Esophagus squamous epithelium (tissue), 5 donors: ENCODE measurements around the gene SSRP1. TPM values are rescaled to one million over a fixed set of nuclear protein-coding genes. Genes with fewer than 3 reads are reported as not detected.

ENCODE experiments used
- DNase-seq: peaks from one replicate; lab custom pipeline; 2025; lab: John Stamatoyannopoulos, UW
- H3K27ac ChIP-seq, 4 donors: fragments of 200-600 bp; sonication (generic); one replicate each; pipeline ENCODE4 v1.5.1; 2016 to 2019; ENCODE audit warnings: mild to moderate bottlenecking in 1 of 4
- H3K27me3 ChIP-seq, 4 donors: fragments of 200-600 bp; sonication (generic); 1 replicate in 3 of 4; 2 replicates in 1 of 4; pipeline versions ENCODE4 v1.5.1 to v1.6.0; 2017 to 2021; ENCODE audit warnings: antibody characterized with exemption in 1 of 4
- H3K36me3 ChIP-seq, 3 donors: fragments of 200-600 bp; sonication (generic); one replicate each; pipeline ENCODE4 v1.5.1; 2016 to 2019
- H3K4me1 ChIP-seq, 3 donors: fragments of 200-600 bp; sonication (generic); one replicate each; pipeline ENCODE4 v1.5.1; 2017 to 2019
- H3K4me3 ChIP-seq, 4 donors: fragments of 200-600 bp; sonication (generic); 1 replicate in 3 of 4; 2 replicates in 1 of 4; pipeline ENCODE4 v1.5.1; 2016 to 2019; ENCODE audit warnings: mild to moderate bottlenecking in 2 of 4, moderate library complexity in 1 of 4
- H3K9me3 ChIP-seq, 3 donors: fragments of 200-600 bp; sonication (generic); one replicate each; pipeline ENCODE4 v1.5.1; 2016 to 2019
- POLR2A ChIP-seq, 4 donors: fragments of 450-650 bp; IDR thresholded peaks; one replicate each; pipeline ENCODE4 v1.6.1; 2017; ENCODE audit warnings: antibody characterized with exemption in 4 of 4, mild to moderate bottlenecking in 4 of 4, moderate library complexity in 3 of 4
- WGBS, 2 donors: methylation state at CpG; one replicate each; pipeline ENCODE4 v1.1.5; 2018; 5-methylcytosine and 5-hydroxymethylcytosine counted together
- intact Hi-C: fragments of 100-400 bp; cut with DNase I; formaldehyde crosslinking; loops from one replicate; pipeline ENCODE4 v1.15.0; 2022
- total RNA-seq, 4 donors: library from RNA; depleted of rRNA; stranded (reverse); fragments of >200 nt; gene quantifications; one replicate each; pipeline ENCODE4 v1.1.0, GENCODE V29; 2016
- TF ChIP-seq, protein P1 (sequence below), 6 experiments: fragments of 450-650 bp in 4 of 6; fragments of 200-600 bp in 2 of 6; sonication (generic) in 2 of 6; IDR thresholded peaks; one replicate each; pipeline ENCODE4 v1.5.1; 2016 to 2019; ENCODE audit warnings: antibody characterized with exemption in 6 of 6, mild to moderate bottlenecking in 4 of 6, moderate library complexity in 4 of 6
- donor health status: DM: yes; HTN: yes; CAD: no.

SSRP1 gene
- total RNA-seq, 4 donors from 2014 or later: 49.0 to 98.8 (median 81.3) TPM

- Histone ChIP-seq H3K36me3 (peaks cover 17 to 50% (median 21%) of the 10 kb centered on the region in 3 donors), H3K4me1 (peaks cover 48 to 75% (median 54%) of the 10 kb centered on the region in 3 donors), H3K4me3 (peak overlapping the region; percentile 86 to 93 (median 88)), H3K27me3 (no peaks in the 10 kb centered on the region), H3K27ac (peak overlapping the region; percentile 96 to 100 (median 99)), H3K9me3 (no peaks in the 10 kb centered on the region)
- TF ChIP-seq, protein P1, sequence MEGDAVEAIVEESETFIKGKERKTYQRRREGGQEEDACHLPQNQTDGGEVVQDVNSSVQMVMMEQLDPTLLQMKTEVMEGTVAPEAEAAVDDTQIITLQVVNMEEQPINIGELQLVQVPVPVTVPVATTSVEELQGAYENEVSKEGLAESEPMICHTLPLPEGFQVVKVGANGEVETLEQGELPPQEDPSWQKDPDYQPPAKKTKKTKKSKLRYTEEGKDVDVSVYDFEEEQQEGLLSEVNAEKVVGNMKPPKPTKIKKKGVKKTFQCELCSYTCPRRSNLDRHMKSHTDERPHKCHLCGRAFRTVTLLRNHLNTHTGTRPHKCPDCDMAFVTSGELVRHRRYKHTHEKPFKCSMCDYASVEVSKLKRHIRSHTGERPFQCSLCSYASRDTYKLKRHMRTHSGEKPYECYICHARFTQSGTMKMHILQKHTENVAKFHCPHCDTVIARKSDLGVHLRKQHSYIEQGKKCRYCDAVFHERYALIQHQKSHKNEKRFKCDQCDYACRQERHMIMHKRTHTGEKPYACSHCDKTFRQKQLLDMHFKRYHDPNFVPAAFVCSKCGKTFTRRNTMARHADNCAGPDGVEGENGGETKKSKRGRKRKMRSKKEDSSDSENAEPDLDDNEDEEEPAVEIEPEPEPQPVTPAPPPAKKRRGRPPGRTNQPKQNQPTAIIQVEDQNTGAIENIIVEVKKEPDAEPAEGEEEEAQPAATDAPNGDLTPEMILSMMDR (IDR thresholded peaks at IDR 0.05): peak in 2 of 6 experiments; percentile 2 to 16
- no peak for TF ChIP-seq POLR2A (IDR thresholded peaks at IDR 0.05)
- 42% methylated on average over 3 of the region's 3 CpGs; no CpG with 5 or more reads in 1 of the 2 donors for WGBS, 2 donors
- DNase-seq: no peak
- intact Hi-C loops: no loop called here
These were observed 12.4 kb downstream of the SSRP1 start for GRCh38 chr11:57323167-57323854.

- peaks cover 50 to 83% (median 62%) of the 10 kb centered on the region in 3 donors for H3K4me1 ChIP-seq
These were observed 13.2 kb downstream of the SSRP1 start for GRCh38 chr11:57322256-57323166.

DNA sequence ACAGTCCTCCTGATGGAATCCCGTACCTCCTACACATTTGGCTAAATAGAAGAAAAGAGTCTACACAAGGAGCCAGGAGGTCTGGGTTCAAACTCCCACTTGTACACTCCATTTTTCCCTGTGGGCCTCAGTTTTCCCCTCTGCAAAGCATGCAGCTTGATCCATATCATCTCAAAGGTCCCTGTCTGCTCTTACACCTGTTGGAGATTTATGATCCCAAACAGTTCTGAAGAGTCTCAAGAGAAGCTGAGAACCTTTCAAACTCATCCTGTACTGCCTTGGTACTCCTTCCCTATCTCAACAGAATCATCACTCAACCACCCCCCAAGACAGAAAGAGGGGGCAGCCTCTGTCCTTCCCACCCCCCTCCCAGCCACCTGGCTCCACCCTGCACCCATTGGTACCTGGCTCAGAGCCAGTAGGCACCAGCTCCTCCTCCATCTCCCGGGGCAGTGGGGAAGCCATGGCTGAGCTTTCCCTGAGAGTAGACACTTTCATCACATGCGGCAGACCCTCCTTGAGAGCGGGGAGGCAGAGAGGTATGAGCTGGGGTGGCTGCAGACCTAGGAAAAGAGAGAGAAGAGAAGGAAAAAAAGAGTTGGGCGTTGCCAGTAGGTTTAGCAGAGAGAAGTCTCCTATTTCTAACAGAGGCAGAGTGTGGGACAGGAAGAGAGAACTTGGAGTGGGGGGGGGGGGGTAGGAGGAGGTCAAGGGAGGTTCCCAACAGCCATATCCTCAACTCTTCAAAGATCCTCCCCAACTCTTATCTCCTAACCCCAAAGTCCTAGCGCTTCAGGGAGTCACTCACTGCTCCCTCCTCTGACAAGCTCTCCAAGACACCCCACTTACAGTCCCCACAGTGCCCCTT is 14.1 kb downstream of the SSRP1 start:
- H3K36me3 ChIP-seq: peaks cover 21 to 50% (median 24%) of the 10 kb centered on the region in 3 donors
- H3K9me3 ChIP-seq: no peaks in the 10 kb centered on the region
- peak overlapping the region; percentile 28 to 93 (median 86) for H3K4me3 ChIP-seq
- H3K4me1 ChIP-seq: peaks cover 50 to 91% (median 71%) of the 10 kb centered on the region in 3 donors
- no peak for DNase-seq
- WGBS, 2 donors: 19 to 45% methylated on average over 3 to 4 of the region's 6 CpGs
- TF ChIP-seq, protein P1 (IDR thresholded peaks at IDR 0.05): no peak
- TF ChIP-seq POLR2A (IDR thresholded peaks at IDR 0.05): no peak
- intact Hi-C loops: no loop called here
- peak overlapping the region; percentile 96 to 100 (median 99) for H3K27ac ChIP-seq
- H3K27me3 ChIP-seq: no peaks in the 10 kb centered on the region

More at GRCh38 chr11:57322256-57323166, 13.2 kb downstream of the SSRP1 start:
- H3K36me3 ChIP-seq: peaks cover 17 to 50% (median 17%) of the 10 kb centered on the region in 3 donors
- no peaks in the 10 kb centered on the region for H3K27me3 ChIP-seq
- peak overlapping the region; percentile 96 to 100 (median 99) for H3K27ac ChIP-seq
- peak in 3 of 4 donors; percentile 37 to 59 (median 46) for TF ChIP-seq POLR2A (IDR thresholded peaks at IDR 0.05)
- TF ChIP-seq, protein P1 (IDR thresholded peaks at IDR 0.05): peak in 1 of 6 experiments; percentile 21
- no peaks in the 10 kb centered on the region for H3K9me3 ChIP-seq
- 11 to 17% methylated on average over 13 of the region's 13 CpGs for WGBS, 2 donors
- intact Hi-C loops: no loop called here
- DNase-seq: peak; percentile 30
- peak overlapping the region; percentile 86 to 93 (median 88) for H3K4me3 ChIP-seq

DNA sequence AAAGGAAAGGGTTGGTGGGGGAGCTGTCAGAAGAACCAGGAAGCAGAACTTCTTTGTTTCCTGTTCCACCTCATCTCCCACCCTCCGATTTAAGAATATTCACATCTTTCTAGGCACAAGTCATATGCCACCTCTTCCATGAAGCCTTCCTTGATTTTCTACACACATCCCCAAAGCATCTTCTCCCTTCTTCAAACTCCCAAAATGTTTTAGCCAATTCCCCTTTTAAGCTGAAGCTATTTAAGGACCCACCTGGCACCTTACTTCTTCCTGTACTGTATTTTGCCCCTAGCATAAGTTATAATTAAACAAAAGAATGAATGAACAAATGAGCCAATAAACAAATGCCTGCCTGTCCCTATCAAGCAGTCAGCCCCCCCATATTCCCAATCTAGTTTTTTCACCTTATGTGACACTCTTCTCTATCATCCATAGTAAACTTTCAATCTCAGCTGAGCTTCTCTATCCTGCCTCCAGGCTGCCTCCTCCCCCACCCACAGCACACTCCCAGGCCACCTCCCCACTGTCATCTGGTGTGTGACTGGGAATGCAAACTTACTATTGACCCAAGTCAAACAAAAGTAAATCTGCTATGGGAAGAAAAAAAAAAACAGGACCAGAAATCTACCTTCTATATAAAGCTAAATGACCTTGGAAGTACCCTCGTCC is 14.8 kb downstream of the SSRP1 start:
- Histone ChIP-seq H3K36me3 (peaks cover 28 to 50% (median 29%) of the 10 kb centered on the region in 3 donors), H3K27me3 (no peaks in the 10 kb centered on the region), H3K4me3 (peak overlapping the region in 3 of 4 donors; percentile 86 to 93 (median 86)), H3K4me1 (peaks cover 42 to 91% (median 71%) of the 10 kb centered on the region in 3 donors), H3K9me3 (no peaks in the 10 kb centered on the region), H3K27ac (peak overlapping the region; percentile 96 to 100 (median 99))
- DNase-seq: no peak
- intact Hi-C loops: no loop called here
- no peak for TF ChIP-seq POLR2A (IDR thresholded peaks at IDR 0.05)
- TF ChIP-seq, protein P1 (IDR thresholded peaks at IDR 0.05): no peak
- 61 to 62% methylated on average over 2 of the region's 2 CpGs for WGBS, 2 donors
